Measurements from ENCODE around the gene MAP4.
"Not testable (repeated sequence)": the region's sequence is repeated elsewhere in the genome, so short reads cannot be mapped to it uniquely, and the experiment has no call there.

The MAP4 gene

DNA sequence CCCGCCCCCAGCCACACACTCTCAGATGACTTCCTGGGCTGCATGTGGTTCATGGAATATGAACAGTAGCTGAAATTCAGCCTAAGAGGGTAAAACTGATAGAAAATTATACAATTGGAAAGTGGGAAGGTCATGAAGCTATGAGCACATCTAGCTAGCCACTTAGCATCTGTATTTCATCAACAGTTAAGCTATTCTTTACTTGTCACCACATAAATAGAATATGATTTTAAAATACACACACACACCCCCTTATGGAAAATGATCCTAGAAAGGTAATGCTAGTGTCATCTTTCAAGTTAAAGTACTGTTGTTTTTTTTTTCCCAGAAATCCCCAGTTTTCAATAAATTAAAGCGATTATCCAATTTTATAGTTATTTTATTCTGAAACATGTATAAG lies 3.6 kb downstream of the MAP4 start:
- Histone ChIP-seq H3K4me2 (ENCODE audit: low read depth, low read length, poor library complexity, severe bottlenecking) (no peak overlapping the region), H3K9me3 (ENCODE audit: insufficient read depth, low read depth, low read length) (no peaks in the 10 kb centered on the region), H4K20me1 (ENCODE audit: insufficient read depth, low read length, poor library complexity, severe bottlenecking) (peaks cover 10% of the 10 kb centered on the region), H2AFZ (ENCODE audit: low read length) (no peak overlapping the region), H3K9me2 (replicated peaks; ENCODE audit: low read depth, low read length) (no peaks in the 10 kb centered on the region), H3F3A (ENCODE audit: low read depth) (no peaks in the 10 kb centered on the region; the same call in 1 of the 2 replicates), H3K9ac (ENCODE audit: low read depth, low read length, poor library complexity, severe bottlenecking) (no peak overlapping the region), H3K36me3 (ENCODE audit: insufficient read depth, low read length) (no peaks in the 10 kb centered on the region), H3K79me2 (ENCODE audit: insufficient read depth, low read length) (peaks cover 29% of the 10 kb centered on the region; the same call in 1 of the 2 replicates), H3K4me3 (ENCODE audit: low read length, poor library complexity, severe bottlenecking) (no peak overlapping the region), H3K4me1 (ENCODE audit: insufficient read depth, low read length, poor library complexity, severe bottlenecking) (peaks cover 44% of the 10 kb centered on the region), H3K27me3 (ENCODE audit: insufficient read depth, low read length, poor library complexity, severe bottlenecking) (no peaks in the 10 kb centered on the region)
- TF ChIP-seq, protein P1, sequence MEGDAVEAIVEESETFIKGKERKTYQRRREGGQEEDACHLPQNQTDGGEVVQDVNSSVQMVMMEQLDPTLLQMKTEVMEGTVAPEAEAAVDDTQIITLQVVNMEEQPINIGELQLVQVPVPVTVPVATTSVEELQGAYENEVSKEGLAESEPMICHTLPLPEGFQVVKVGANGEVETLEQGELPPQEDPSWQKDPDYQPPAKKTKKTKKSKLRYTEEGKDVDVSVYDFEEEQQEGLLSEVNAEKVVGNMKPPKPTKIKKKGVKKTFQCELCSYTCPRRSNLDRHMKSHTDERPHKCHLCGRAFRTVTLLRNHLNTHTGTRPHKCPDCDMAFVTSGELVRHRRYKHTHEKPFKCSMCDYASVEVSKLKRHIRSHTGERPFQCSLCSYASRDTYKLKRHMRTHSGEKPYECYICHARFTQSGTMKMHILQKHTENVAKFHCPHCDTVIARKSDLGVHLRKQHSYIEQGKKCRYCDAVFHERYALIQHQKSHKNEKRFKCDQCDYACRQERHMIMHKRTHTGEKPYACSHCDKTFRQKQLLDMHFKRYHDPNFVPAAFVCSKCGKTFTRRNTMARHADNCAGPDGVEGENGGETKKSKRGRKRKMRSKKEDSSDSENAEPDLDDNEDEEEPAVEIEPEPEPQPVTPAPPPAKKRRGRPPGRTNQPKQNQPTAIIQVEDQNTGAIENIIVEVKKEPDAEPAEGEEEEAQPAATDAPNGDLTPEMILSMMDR (conservative IDR thresholded peaks at IDR 0.05; ENCODE audit: low read length): no peak
- no peak for TF ChIP-seq EZH2phosphoT487 (IDR thresholded peaks at IDR 0.05; ENCODE audit: borderline replicate concordance)

DNA sequence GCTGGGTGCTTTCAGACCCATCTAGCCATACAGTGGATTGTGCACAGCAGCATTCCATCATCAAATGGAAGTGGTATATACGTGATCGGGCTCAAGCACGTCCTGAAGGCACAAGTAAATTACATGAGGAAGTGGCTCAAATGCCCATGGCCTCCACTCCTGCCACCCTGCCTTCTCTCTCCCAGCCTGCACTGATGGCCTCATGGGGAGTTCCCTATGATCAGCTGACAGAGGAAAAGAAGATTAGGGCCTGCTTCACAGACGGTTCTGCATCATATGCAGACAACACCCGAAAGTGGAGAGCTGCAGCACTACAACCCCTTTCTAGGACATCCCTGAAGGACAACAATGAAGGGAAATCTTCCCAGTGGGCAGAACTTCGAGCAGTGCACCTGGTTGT lies 8.2 kb downstream of the MAP4 start:
- H3K79me2 ChIP-seq (ENCODE audit: insufficient read depth, low read length): peaks cover 13% of the 10 kb centered on the region; the same call in 1 of the 2 replicates
- H3K4me2 ChIP-seq (ENCODE audit: low read depth, low read length, poor library complexity, severe bottlenecking); H3K4me3 ChIP-seq (ENCODE audit: low read length, poor library complexity, severe bottlenecking); H2AFZ ChIP-seq (ENCODE audit: low read length); H3K9ac ChIP-seq (ENCODE audit: low read depth, low read length, poor library complexity, severe bottlenecking); H3F3A ChIP-seq (ENCODE audit: low read depth); H3K36me3 ChIP-seq (ENCODE audit: insufficient read depth, low read length); H3K27me3 ChIP-seq (ENCODE audit: insufficient read depth, low read length, poor library complexity, severe bottlenecking); H4K20me1 ChIP-seq (ENCODE audit: insufficient read depth, low read length, poor library complexity, severe bottlenecking); H3K9me3 ChIP-seq (ENCODE audit: insufficient read depth, low read depth, low read length); H3K9me2 ChIP-seq (replicated peaks; ENCODE audit: low read depth, low read length); H3K4me1 ChIP-seq (ENCODE audit: insufficient read depth, low read length, poor library complexity, severe bottlenecking): not testable (repeated sequence)

DNA sequence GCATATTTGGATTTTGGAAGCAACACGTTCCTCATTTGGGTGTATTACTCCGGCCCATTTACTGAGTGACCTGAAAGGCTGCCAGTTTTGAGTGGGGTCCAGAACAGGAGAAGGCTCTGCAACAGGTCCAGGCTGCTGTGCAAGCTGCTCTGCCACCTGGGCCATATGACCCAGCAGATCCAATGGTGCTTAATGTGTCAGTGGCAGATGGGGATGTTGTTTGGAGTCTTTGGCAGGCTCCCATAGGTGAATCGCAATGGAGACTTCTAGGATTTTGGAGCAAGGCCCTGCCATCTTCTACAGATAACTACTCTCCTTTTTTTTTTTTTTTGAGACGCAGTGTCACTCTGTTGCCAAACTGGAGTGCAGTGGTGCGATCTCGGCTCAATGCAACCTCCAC lies 8.9 kb downstream of the MAP4 start:
- H3K9ac ChIP-seq (ENCODE audit: low read depth, low read length, poor library complexity, severe bottlenecking); H2AFZ ChIP-seq (ENCODE audit: low read length); H3F3A ChIP-seq (ENCODE audit: low read depth); H3K79me2 ChIP-seq (ENCODE audit: insufficient read depth, low read length); H3K9me2 ChIP-seq (replicated peaks; ENCODE audit: low read depth, low read length); H3K27me3 ChIP-seq (ENCODE audit: insufficient read depth, low read length, poor library complexity, severe bottlenecking); H3K36me3 ChIP-seq (ENCODE audit: insufficient read depth, low read length); H3K9me3 ChIP-seq (ENCODE audit: insufficient read depth, low read depth, low read length); H3K4me3 ChIP-seq (ENCODE audit: low read length, poor library complexity, severe bottlenecking); H3K4me1 ChIP-seq (ENCODE audit: insufficient read depth, low read length, poor library complexity, severe bottlenecking); H4K20me1 ChIP-seq (ENCODE audit: insufficient read depth, low read length, poor library complexity, severe bottlenecking); H3K4me2 ChIP-seq (ENCODE audit: low read depth, low read length, poor library complexity, severe bottlenecking): not testable (repeated sequence)

DNA sequence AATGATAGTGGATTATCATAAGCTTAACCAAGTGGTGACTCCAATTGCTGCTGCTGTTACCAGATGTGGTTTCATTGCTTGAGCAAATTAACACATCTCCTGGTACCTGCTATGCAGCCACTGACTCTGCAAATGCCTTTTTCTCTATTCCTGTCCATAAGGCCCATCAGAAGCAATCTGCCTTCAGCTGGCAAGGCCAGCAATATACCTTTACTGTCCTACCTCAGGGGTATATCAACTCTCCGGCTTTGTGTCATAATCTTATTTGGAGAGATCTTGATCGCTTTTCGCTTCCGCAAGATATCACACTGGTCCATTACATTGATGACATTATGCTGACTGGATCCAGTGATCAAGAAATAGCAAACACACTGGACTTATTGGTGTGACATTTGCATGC lies 9.4 kb downstream of the MAP4 start:
- H3K36me3 ChIP-seq (ENCODE audit: insufficient read depth, low read length); H3K9me3 ChIP-seq (ENCODE audit: insufficient read depth, low read depth, low read length); H3F3A ChIP-seq (ENCODE audit: low read depth); H3K79me2 ChIP-seq (ENCODE audit: insufficient read depth, low read length); H3K4me3 ChIP-seq (ENCODE audit: low read length, poor library complexity, severe bottlenecking); H3K9me2 ChIP-seq (replicated peaks; ENCODE audit: low read depth, low read length); H3K4me2 ChIP-seq (ENCODE audit: low read depth, low read length, poor library complexity, severe bottlenecking); H3K27me3 ChIP-seq (ENCODE audit: insufficient read depth, low read length, poor library complexity, severe bottlenecking); H4K20me1 ChIP-seq (ENCODE audit: insufficient read depth, low read length, poor library complexity, severe bottlenecking); H2AFZ ChIP-seq (ENCODE audit: low read length); H3K4me1 ChIP-seq (ENCODE audit: insufficient read depth, low read length, poor library complexity, severe bottlenecking); H3K9ac ChIP-seq (ENCODE audit: low read depth, low read length, poor library complexity, severe bottlenecking): not testable (repeated sequence)

DNA sequence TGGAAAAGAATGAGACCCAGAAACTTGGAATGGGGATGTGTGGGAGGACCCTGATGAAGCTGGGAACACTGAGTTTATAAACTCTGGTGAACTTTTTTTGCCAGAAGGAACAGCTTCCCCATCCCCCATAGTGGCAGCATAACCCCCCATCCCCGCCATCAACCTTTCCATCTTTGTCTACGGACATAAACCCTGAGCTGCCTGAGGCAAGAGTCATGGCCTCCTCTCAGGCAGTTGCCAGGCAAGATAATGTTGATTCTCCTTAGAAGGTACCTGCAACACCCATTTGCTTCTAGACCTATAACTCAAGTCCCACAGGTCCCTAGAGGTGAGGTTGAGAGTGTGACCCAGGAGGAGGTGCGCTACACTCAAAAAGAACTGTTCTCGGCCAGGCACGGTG lies 11.5 kb downstream of the MAP4 start:
- H2AFZ ChIP-seq (ENCODE audit: low read length): no peak overlapping the region
- no peaks in the 10 kb centered on the region for H3K9me3 ChIP-seq (ENCODE audit: insufficient read depth, low read depth, low read length)
- no peaks in the 10 kb centered on the region for H3K27me3 ChIP-seq (ENCODE audit: insufficient read depth, low read length, poor library complexity, severe bottlenecking)
- no peaks in the 10 kb centered on the region for H3K9me2 ChIP-seq (replicated peaks; ENCODE audit: low read depth, low read length)
- no peaks in the 10 kb centered on the region for H3K36me3 ChIP-seq (ENCODE audit: insufficient read depth, low read length)
- no peak overlapping the region for H3K4me2 ChIP-seq (ENCODE audit: low read depth, low read length, poor library complexity, severe bottlenecking)
- H4K20me1 ChIP-seq (ENCODE audit: insufficient read depth, low read length, poor library complexity, severe bottlenecking): no peaks in the 10 kb centered on the region
- H3K9ac ChIP-seq (ENCODE audit: low read depth, low read length, poor library complexity, severe bottlenecking): no peak overlapping the region
- TF ChIP-seq, protein P1 (conservative IDR thresholded peaks at IDR 0.05; ENCODE audit: low read length): no peak
- TF ChIP-seq EZH2phosphoT487 (IDR thresholded peaks at IDR 0.05; ENCODE audit: borderline replicate concordance): no peak
- peaks cover 5% of the 10 kb centered on the region; the same call in 1 of the 2 replicates for H3K79me2 ChIP-seq (ENCODE audit: insufficient read depth, low read length)
- no peaks in the 10 kb centered on the region for H3K4me1 ChIP-seq (ENCODE audit: insufficient read depth, low read length, poor library complexity, severe bottlenecking)
- no peak overlapping the region for H3K4me3 ChIP-seq (ENCODE audit: low read length, poor library complexity, severe bottlenecking)
- no peaks in the 10 kb centered on the region for H3F3A ChIP-seq (ENCODE audit: low read depth)

Measured in Loucy (cell line).